T-helper 22 cell (primary cell): Measurements from ENCODE around the gene SMAD3.

ENCODE experiments used
- DNase-seq: peaks from one replicate; pipeline ENCODE4 v3.0.0-alpha.2; 2020; ENCODE audit warnings: low read depth

SMAD3 gene

GRCh38 chr15:67199391-67199790 lies 134.0 kb downstream of the SMAD3 start:
- no peak for DNase-seq

GRCh38 chr15:67199881-67200763 lies 134.7 kb downstream of the SMAD3 start:
- DNase-seq: no peak

GRCh38 chr15:67201136-67201535 lies 135.7 kb downstream of the SMAD3 start:
- no peak for DNase-seq

GRCh38 chr15:67202091-67202490 lies 136.7 kb downstream of the SMAD3 start:
- no peak for DNase-seq

- no peak for DNase-seq
These were observed 137.6 kb downstream of the SMAD3 start for GRCh38 chr15:67202991-67203390.

GRCh38 chr15:67207555-67208207 lies 142.3 kb downstream of the SMAD3 start:
- no peak for DNase-seq

- DNase-seq: no peak
These were observed 143.0 kb downstream of the SMAD3 start for GRCh38 chr15:67208396-67208795.

- DNase-seq: no peak
These were observed 145.3 kb downstream of the SMAD3 start for GRCh38 chr15:67210555-67211168.

- DNase-seq: no peak
These were observed 147.4 kb downstream of the SMAD3 start for GRCh38 chr15:67212684-67213367.

- DNase-seq: no peak
These were observed 149.7 kb downstream of the SMAD3 start for GRCh38 chr15:67215102-67215501.

- no peak for DNase-seq
These were observed 151.5 kb downstream of the SMAD3 start for GRCh38 chr15:67216859-67217258.

GRCh38 chr15:67218428-67218827 lies 153.0 kb downstream of the SMAD3 start:
- DNase-seq: no peak

GRCh38 chr15:67219288-67219687 lies 153.9 kb downstream of the SMAD3 start:
- no peak for DNase-seq

- DNase-seq: no peak
These were observed 159.5 kb downstream of the SMAD3 start for GRCh38 chr15:67224889-67225288.

- no peak for DNase-seq
These were observed 159.9 kb downstream of the SMAD3 start for GRCh38 chr15:67225336-67225735.

- DNase-seq: no peak
These were observed 162.0 kb downstream of the SMAD3 start for GRCh38 chr15:67227431-67227830.

GRCh38 chr15:67227846-67228245 lies 162.4 kb downstream of the SMAD3 start:
- DNase-seq: no peak

GRCh38 chr15:67228286-67228685 lies 162.9 kb downstream of the SMAD3 start:
- no peak for DNase-seq

- DNase-seq: no peak
These were observed 165.1 kb downstream of the SMAD3 start for GRCh38 chr15:67230504-67230903.

GRCh38 chr15:67232591-67232990 lies 167.2 kb downstream of the SMAD3 start:
- no peak for DNase-seq

GRCh38 chr15:67240235-67241131 lies 175.1 kb downstream of the SMAD3 start:
- no peak for DNase-seq
